IMR-90 (cell line): Measurements from ENCODE around the gene BMP10. TPM values are rescaled to one million over a fixed set of nuclear protein-coding genes. Genes with fewer than 3 reads are reported as not detected.

Experiments
- ATAC-seq: fragments of 200-7000 bp; cut with Tn5 transposase; 2 replicates; pipeline ENCODE4 v1.9.1; 2020; ENCODE audit warnings: low read depth, mild to moderate bottlenecking, moderate library complexity
- BruUV-seq: library from RNA; stranded (reverse); fragments of 400-500 nt; replicated peaks from 2 replicates; lab custom pipeline; 2021; lab: Mats Ljungman, UMichigan
- CTCF ChIA-PET: fragments of 300-600 bp; formaldehyde crosslinking; extraction: SDS; loops from one replicate; lab custom pipeline; 2021; ENCODE audit warnings: antibody characterized with exemption; lab: Yijun Ruan, JAX
- POLR2A ChIA-PET: fragments of 300-600 bp; sonication (Branson Sonifier 250); formaldehyde crosslinking; loops from one replicate; lab custom pipeline; 2022; ENCODE audit warnings: antibody characterized with exemption; ENCODE audit not compliant: unreplicated experiment; lab: Charles Lee
- DNase-seq: peaks from one replicate; pipeline ENCODE4 v3.0.0; 2013
- H2AFZ ChIP-seq: replicated peaks from 2 replicates; pipeline ENCODE3; 2013; ENCODE audit warnings: low read length, mild to moderate bottlenecking; ENCODE audit not compliant: poor library complexity
- H2AK5ac ChIP-seq: 2 replicates; pipeline ENCODE4 v1.6.1; 2013; ENCODE audit warnings: low read depth, low read length, inconsistent platforms
- H2AK9ac ChIP-seq: replicated peaks from 2 replicates; pipeline ENCODE3; 2013; ENCODE audit warnings: mild to moderate bottlenecking, low read depth, low read length, moderate library complexity; ENCODE audit not compliant: poor library complexity
- H2BK120ac ChIP-seq: 2 replicates; pipeline ENCODE4 v1.6.1; 2013; ENCODE audit warnings: low read depth, low read length, inconsistent platforms
- H2BK15ac ChIP-seq: 3 replicates; pipeline ENCODE4 v1.6.1; 2013; ENCODE audit warnings: low read depth, low read length, inconsistent platforms
- H2BK20ac ChIP-seq: 2 replicates; pipeline ENCODE4 v1.6.1; 2013; ENCODE audit warnings: low read depth, mild to moderate bottlenecking, inconsistent platforms, low read length, moderate library complexity
- H2BK5ac ChIP-seq: 2 replicates; pipeline ENCODE4 v1.6.1; 2013; ENCODE audit warnings: mild to moderate bottlenecking, low read depth, low read length, inconsistent platforms; ENCODE audit not compliant: poor library complexity, severe bottlenecking
- H3K14ac ChIP-seq: replicated peaks from 2 replicates; pipeline ENCODE4 v1.6.1; 2013; ENCODE audit warnings: low read depth, low read length, inconsistent platforms
- H3K18ac ChIP-seq: 2 replicates; pipeline ENCODE4 v1.6.1; 2013; ENCODE audit warnings: low read depth, low read length, control low read depth
- H3K23ac ChIP-seq: 2 replicates; pipeline ENCODE4 v1.6.1; 2013; ENCODE audit warnings: low read depth, low read length, inconsistent platforms
- H3K27ac ChIP-seq: 2 replicates; pipeline ENCODE4 v1.5.1; 2013; ENCODE audit warnings: mild to moderate bottlenecking, control low read depth, low read length; ENCODE audit not compliant: insufficient read depth
- H3K27me3 ChIP-seq: 2 replicates; pipeline ENCODE4 v1.6.1; 2013; ENCODE audit warnings: low read length; ENCODE audit not compliant: control insufficient read depth, insufficient read depth
- H3K36me3 ChIP-seq: 2 replicates; pipeline ENCODE4 v1.6.1; 2013; ENCODE audit warnings: low read length, mixed read lengths; ENCODE audit not compliant: control insufficient read depth, insufficient read depth
- H3K4ac ChIP-seq: 2 replicates; pipeline ENCODE4 v1.6.1; 2013; ENCODE audit warnings: low read depth, low read length, inconsistent platforms
- H3K4me1 ChIP-seq: 2 replicates; pipeline ENCODE4 v1.6.1; 2013; ENCODE audit warnings: low read length, mixed read lengths; ENCODE audit not compliant: control insufficient read depth, insufficient read depth
- H3K4me2 ChIP-seq: 2 replicates; pipeline ENCODE4 v1.6.1; 2013; ENCODE audit warnings: low read depth, mild to moderate bottlenecking, control low read depth, low read length, moderate library complexity
- H3K4me3 ChIP-seq: 2 replicates; pipeline ENCODE4 v1.5.1; 2013; ENCODE audit warnings: low read depth, mild to moderate bottlenecking, control low read depth, low read length, moderate library complexity; ENCODE audit not compliant: insufficient read depth
- H3K56ac ChIP-seq: 2 replicates; pipeline ENCODE4 v1.6.1; 2013; ENCODE audit warnings: low read length, inconsistent platforms; ENCODE audit not compliant: insufficient read depth; ENCODE audit errors: extremely low read depth
- H3K79me1 ChIP-seq, 2 experiments: 2 replicates each; pipeline ENCODE4 v1.6.1; 2013; ENCODE audit warnings: low read length in 2 of 2, inconsistent platforms in 1 of 2, low read depth in 1 of 2
- H3K9ac ChIP-seq: 2 replicates; pipeline ENCODE4 v1.6.1; 2013; ENCODE audit warnings: low read depth, low read length, control low read depth
- H3K9me1 ChIP-seq: 2 replicates; pipeline ENCODE4 v1.6.1; 2013; ENCODE audit warnings: low read length, inconsistent platforms; ENCODE audit not compliant: insufficient read depth
- H3K9me3 ChIP-seq: 2 replicates; pipeline ENCODE4 v1.6.1; 2013; ENCODE audit warnings: low read length; ENCODE audit not compliant: control insufficient read depth, insufficient read depth
- H4K20me1 ChIP-seq: 2 replicates; pipeline ENCODE4 v1.6.1; 2013; ENCODE audit warnings: low read length, inconsistent platforms; ENCODE audit not compliant: insufficient read depth
- H4K5ac ChIP-seq: 2 replicates; pipeline ENCODE4 v1.6.1; 2013; ENCODE audit warnings: mild to moderate bottlenecking, low read depth, low read length, control low read depth
- H4K8ac ChIP-seq, 2 experiments: 2 replicates each; pipeline ENCODE4 v1.6.1; 2013; ENCODE audit warnings: low read depth in 2 of 2, low read length in 2 of 2, control low read depth in 1 of 2, inconsistent platforms in 1 of 2
- H4K91ac ChIP-seq: 2 replicates; pipeline ENCODE4 v1.6.1; 2013; ENCODE audit warnings: low read depth, low read length, inconsistent platforms; ENCODE audit not compliant: insufficient read depth
- BHLHE40 ChIP-seq: fragments of 150-350 bp; IDR thresholded peaks from 2 replicates; pipeline ENCODE4 v1.6.1; 2016; ENCODE audit warnings: mild to moderate bottlenecking, low read depth, low read length
- CEBPB ChIP-seq: IDR thresholded peaks from 2 replicates; pipeline ENCODE4 v1.6.1; 2012; ENCODE audit warnings: low read depth, low read length, improper control_type of control experiment
- CHD1 ChIP-seq: IDR thresholded peaks from 2 replicates; pipeline ENCODE4 v1.6.1; 2012; ENCODE audit warnings: low read depth, low read length, improper control_type of control experiment
- FOS ChIP-seq: fragments of 150-350 bp; IDR thresholded peaks from 2 replicates; pipeline ENCODE4 v1.6.1; 2016; ENCODE audit warnings: low read depth, low read length
- MAZ ChIP-seq: IDR thresholded peaks from 2 replicates; pipeline ENCODE4 v1.6.1; 2012; ENCODE audit warnings: low read depth, mild to moderate bottlenecking, low read length, improper control_type of control experiment, moderate library complexity, borderline replicate concordance
- MXI1 ChIP-seq: IDR thresholded peaks from 2 replicates; pipeline ENCODE4 v1.6.1; 2012; ENCODE audit warnings: low read depth, mild to moderate bottlenecking, low read length, moderate library complexity, borderline replicate concordance
- NFE2L2 ChIP-seq: fragments of 150-350 bp; IDR thresholded peaks from 2 replicates; pipeline ENCODE4 v1.6.1; 2016; ENCODE audit warnings: low read depth, mild to moderate bottlenecking, low read length
- POLR2A ChIP-seq: IDR thresholded peaks from 2 replicates; pipeline ENCODE4 v1.6.1; 2012; ENCODE audit warnings: mild to moderate bottlenecking, low read depth, low read length
- RAD21 ChIP-seq: IDR thresholded peaks from 2 replicates; pipeline ENCODE4 v1.6.1; 2012; ENCODE audit warnings: low read length, improper control_type of control experiment
- RCOR1 ChIP-seq: IDR thresholded peaks from 2 replicates; pipeline ENCODE4 v1.6.1; 2012; ENCODE audit warnings: mild to moderate bottlenecking, low read length, improper control_type of control experiment; ENCODE audit not compliant: insufficient replicate concordance
- RFX5 ChIP-seq: IDR thresholded peaks from 2 replicates; pipeline ENCODE4 v1.8.0; 2012; ENCODE audit warnings: low read depth, mild to moderate bottlenecking, low read length, moderate library complexity
- SMC3 ChIP-seq: fragments of 150-350 bp; IDR thresholded peaks from 2 replicates; pipeline ENCODE4 v1.6.1; 2016; ENCODE audit warnings: low read depth, mild to moderate bottlenecking, antibody characterized with exemption, low read length, moderate library complexity
- WGBS, 2 experiments: methylation state at CpG; one replicate each; pipeline versions ENCODE4 v1.1.5 to v1.1.7; 2013; ENCODE audit warnings: missing lambda C conversion rate in 2 of 2; ENCODE audit not compliant: insufficient read length in 1 of 2; ENCODE audit errors: extremely low coverage in 2 of 2; 5-methylcytosine and 5-hydroxymethylcytosine counted together
- dilution Hi-C: fragments of 300-500 bp; cut with HindIII; formaldehyde crosslinking; loops from one replicate; pipeline ENCODE4 v1.14.3; 2018; ENCODE audit warnings: low sequenced_read_pairs; ENCODE audit not compliant: unreplicated experiment
- in situ Hi-C: fragments of 300-500 bp; cut with MboI; formaldehyde crosslinking; loops from 3 replicates; pipeline ENCODE4 v1.14.3; 2019; ENCODE audit warnings: low sequenced_read_pairs, inconsistent platforms, mixed read lengths
- intact Hi-C: fragments of 100-400 bp; cut with micrococcal nuclease; formaldehyde crosslinking; loops from 2 replicates; pipeline ENCODE4 v1.10.0; 2022
- polyA plus RNA-seq, 3 experiments: library from polyadenylated mRNA; depleted of rRNA; stranded (reverse); fragments of >200 nt; gene quantifications; 2 replicates each; pipeline ENCODE4 v1.2.3, GENCODE V29; 2012; ENCODE audit warnings: low replicate concordance in 1 of 3
- total RNA-seq: library from RNA; depleted of rRNA; stranded (reverse); fragments of >200 nt; gene quantifications from 2 replicates; pipeline ENCODE4 v1.2.3, GENCODE V29; 2012
- TF ChIP-seq, protein P1 (sequence below): conservative IDR thresholded peaks from 2 replicates; pipeline ENCODE4 v1.5.1; 2012; ENCODE audit warnings: mild to moderate bottlenecking, low read depth, low read length, improper control_type of control experiment
- TF ChIP-seq, protein P2 (sequence below): fragments of 150-350 bp; IDR thresholded peaks from 2 replicates; pipeline ENCODE4 v1.6.1; 2017; ENCODE audit warnings: mild to moderate bottlenecking, antibody characterized with exemption, low read length, low read depth
- TF ChIP-seq, protein P3 (sequence below): fragments of 150-350 bp; IDR thresholded peaks from 2 replicates; pipeline ENCODE4 v1.6.1; 2016; ENCODE audit warnings: low read depth, mild to moderate bottlenecking, low read length, moderate library complexity, borderline replicate concordance

Gene BMP10
- total and polyA plus RNA-seq, 2 of the 4 experiments (the other 2 are of a cell fraction), result not detected

DNA sequence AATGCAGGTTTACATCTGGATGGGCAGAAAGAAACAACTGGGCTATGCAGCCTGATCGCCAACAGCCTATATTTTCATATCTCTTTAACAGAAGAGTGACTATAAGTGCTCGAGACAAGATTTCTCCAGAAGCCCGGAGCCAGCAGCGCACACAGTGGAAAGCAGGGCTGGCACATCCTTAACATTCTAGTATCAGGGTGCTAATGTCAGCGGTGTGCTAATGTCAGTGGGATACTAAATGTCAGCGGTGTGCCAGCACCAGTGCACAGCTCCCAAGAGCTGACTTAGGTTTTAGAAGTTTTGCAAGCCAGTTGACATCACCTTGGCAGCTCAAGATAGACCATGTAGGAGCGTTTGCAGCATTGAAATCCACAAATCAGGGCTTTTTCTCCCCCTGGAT, 8.3 kb downstream of the BMP10 start:
- intact Hi-C loops, result no loop called here
- POLR2A ChIA-PET, result no interaction called here

More for the DNA sequence above, 8.3 kb downstream of the BMP10 start:
- 0 out of 4 replicates have a peak overlapping the region, but pooled peaks of 1 of the 2 experiments have one; percentile 12 for H4K8ac ChIP-seq
- H2AFZ ChIP-seq, result no peak overlapping the region
- no peaks in the 10 kb centered on the region for H3K36me3 ChIP-seq
- in situ Hi-C loops, result no loop called here
- H3K27ac ChIP-seq, result no peak overlapping the region
- no peak overlapping the region for H3K4ac ChIP-seq
- dilution Hi-C loops, result no loop called here
- H3K56ac ChIP-seq, result no peak overlapping the region
- no peak overlapping the region for H2BK120ac ChIP-seq
- no peak overlapping the region for H2AK5ac ChIP-seq
- H3K4me1 ChIP-seq, result peaks cover 4% of the 10 kb centered on the region; the same call in 1 of the 2 replicates
- no peaks in the 10 kb centered on the region for H4K20me1 ChIP-seq
- BruUV-seq, result no TSS peak
- no peak overlapping the region for H2AK9ac ChIP-seq
- H3K4me2 ChIP-seq, result no peak overlapping the region
- no peak overlapping the region for H3K9ac ChIP-seq
- CTCF ChIA-PET, result no interaction called here
- H4K5ac ChIP-seq, result no peak overlapping the region
- WGBS, 2 experiments, result no CpG with 5 or more reads among the region's 7 CpGs
- no peak for DNase-seq
- no peak overlapping the region for H3K14ac ChIP-seq
- H2BK20ac ChIP-seq, result no peak overlapping the region
- H3K9me3 ChIP-seq, result no peaks in the 10 kb centered on the region
- H3K4me3 ChIP-seq, result no peak overlapping the region
- no peak overlapping the region for H3K18ac ChIP-seq
- no peaks in the 10 kb centered on the region for H3K79me1 ChIP-seq
- H3K23ac ChIP-seq, result no peak overlapping the region
- no peaks in the 10 kb centered on the region for H3K27me3 ChIP-seq
- 0 out of 2 replicates have a peak, but pooled peaks cover 5% of the 10 kb centered on the region for H3K9me1 ChIP-seq
- ATAC-seq, result no peak
- no peak overlapping the region for H2BK5ac ChIP-seq
- H2BK15ac ChIP-seq, result no peak overlapping the region
- no peak overlapping the region for H4K91ac ChIP-seq
- no peak for TF ChIP-seq MAZ
- TF ChIP-seq, protein P1, sequence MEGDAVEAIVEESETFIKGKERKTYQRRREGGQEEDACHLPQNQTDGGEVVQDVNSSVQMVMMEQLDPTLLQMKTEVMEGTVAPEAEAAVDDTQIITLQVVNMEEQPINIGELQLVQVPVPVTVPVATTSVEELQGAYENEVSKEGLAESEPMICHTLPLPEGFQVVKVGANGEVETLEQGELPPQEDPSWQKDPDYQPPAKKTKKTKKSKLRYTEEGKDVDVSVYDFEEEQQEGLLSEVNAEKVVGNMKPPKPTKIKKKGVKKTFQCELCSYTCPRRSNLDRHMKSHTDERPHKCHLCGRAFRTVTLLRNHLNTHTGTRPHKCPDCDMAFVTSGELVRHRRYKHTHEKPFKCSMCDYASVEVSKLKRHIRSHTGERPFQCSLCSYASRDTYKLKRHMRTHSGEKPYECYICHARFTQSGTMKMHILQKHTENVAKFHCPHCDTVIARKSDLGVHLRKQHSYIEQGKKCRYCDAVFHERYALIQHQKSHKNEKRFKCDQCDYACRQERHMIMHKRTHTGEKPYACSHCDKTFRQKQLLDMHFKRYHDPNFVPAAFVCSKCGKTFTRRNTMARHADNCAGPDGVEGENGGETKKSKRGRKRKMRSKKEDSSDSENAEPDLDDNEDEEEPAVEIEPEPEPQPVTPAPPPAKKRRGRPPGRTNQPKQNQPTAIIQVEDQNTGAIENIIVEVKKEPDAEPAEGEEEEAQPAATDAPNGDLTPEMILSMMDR, result no peak
- TF ChIP-seq RFX5, result no peak
- no peak for TF ChIP-seq POLR2A
- no peak for TF ChIP-seq SMC3
- TF ChIP-seq, protein P2, sequence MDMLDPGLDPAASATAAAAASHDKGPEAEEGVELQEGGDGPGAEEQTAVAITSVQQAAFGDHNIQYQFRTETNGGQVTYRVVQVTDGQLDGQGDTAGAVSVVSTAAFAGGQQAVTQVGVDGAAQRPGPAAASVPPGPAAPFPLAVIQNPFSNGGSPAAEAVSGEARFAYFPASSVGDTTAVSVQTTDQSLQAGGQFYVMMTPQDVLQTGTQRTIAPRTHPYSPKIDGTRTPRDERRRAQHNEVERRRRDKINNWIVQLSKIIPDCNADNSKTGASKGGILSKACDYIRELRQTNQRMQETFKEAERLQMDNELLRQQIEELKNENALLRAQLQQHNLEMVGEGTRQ, result no peak
- TF ChIP-seq CEBPB, result no peak
- no peak for TF ChIP-seq NFE2L2
- TF ChIP-seq RAD21, result no peak
- no peak for TF ChIP-seq CHD1
- no peak for TF ChIP-seq MXI1
- TF ChIP-seq BHLHE40, result no peak
- TF ChIP-seq, protein P3, sequence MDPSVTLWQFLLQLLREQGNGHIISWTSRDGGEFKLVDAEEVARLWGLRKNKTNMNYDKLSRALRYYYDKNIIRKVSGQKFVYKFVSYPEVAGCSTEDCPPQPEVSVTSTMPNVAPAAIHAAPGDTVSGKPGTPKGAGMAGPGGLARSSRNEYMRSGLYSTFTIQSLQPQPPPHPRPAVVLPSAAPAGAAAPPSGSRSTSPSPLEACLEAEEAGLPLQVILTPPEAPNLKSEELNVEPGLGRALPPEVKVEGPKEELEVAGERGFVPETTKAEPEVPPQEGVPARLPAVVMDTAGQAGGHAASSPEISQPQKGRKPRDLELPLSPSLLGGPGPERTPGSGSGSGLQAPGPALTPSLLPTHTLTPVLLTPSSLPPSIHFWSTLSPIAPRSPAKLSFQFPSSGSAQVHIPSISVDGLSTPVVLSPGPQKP, result no peak
- no peak for TF ChIP-seq FOS
- no peak for TF ChIP-seq RCOR1
